Prostate gland (tissue), 2 donors: ENCODE results near the gene AP1M1. TPM values are rescaled to one million over a fixed set of nuclear protein-coding genes. Genes with fewer than 3 reads are reported as not detected.

Experiments
- DNase-seq: peaks from one replicate; pipeline ENCODE4 v3.0.0-alpha.2; 2019; ENCODE audit warnings: low spot score
- H3K27ac ChIP-seq, 2 donors: fragments of 200-600 bp; sonication (generic); 2 replicates each; pipeline ENCODE4 v1.5.1; 2017 to 2019
- H3K27me3 ChIP-seq: fragments of 200-600 bp; sonication (generic); replicated peaks from 2 replicates; pipeline ENCODE4 v1.5.1; 2019; ENCODE audit not compliant: insufficient read depth
- H3K36me3 ChIP-seq, 2 donors: fragments of 200-600 bp; sonication (generic); 1 replicate in 1 of 2; 2 replicates in 1 of 2; pipeline versions ENCODE4 v1.5.1 to v1.8.1; 2017 to 2019
- H3K4me1 ChIP-seq: fragments of 200-600 bp; sonication (generic); replicated peaks from 2 replicates; pipeline ENCODE4 v1.5.1; 2019
- H3K4me3 ChIP-seq, 2 donors: fragments of 200-600 bp; sonication (generic); 2 replicates each; pipeline ENCODE4 v1.5.1; 2017 to 2019
- H3K9me3 ChIP-seq: fragments of 200-600 bp; sonication (generic); 2 replicates; pipeline ENCODE4 v1.5.1; 2017
- POLR2A ChIP-seq: fragments of 450-650 bp; IDR thresholded peaks from one replicate; pipeline ENCODE4 v1.6.1; 2016; ENCODE audit warnings: antibody characterized with exemption, mild to moderate bottlenecking
- POLR2AphosphoS5 ChIP-seq: sonication (generic); formaldehyde crosslinking; IDR thresholded peaks from one replicate; pipeline ENCODE4 v1.6.1; 2017; ENCODE audit warnings: antibody characterized with exemption
- WGBS: methylation state at CpG from one replicate; pipeline ENCODE4 v1.1.5; 2018; 5-methylcytosine and 5-hydroxymethylcytosine counted together
- intact Hi-C: fragments of 100-400 bp; cut with DNase I; formaldehyde crosslinking; loops from one replicate; pipeline ENCODE4 v1.14.2; 2022
- total RNA-seq, 2 donors: library from RNA; depleted of rRNA; stranded (reverse); fragments of >200 nt; gene quantifications; one replicate each; pipeline ENCODE4 v1.1.0, GENCODE V29; 2016
- TF ChIP-seq, protein P1 (sequence below), 4 experiments: fragments of 200-600 bp in 2 of 4; fragments of 450-650 bp in 2 of 4; sonication (generic) in 2 of 4; IDR thresholded peaks; 1 replicate in 3 of 4; 2 replicates in 1 of 4; pipeline ENCODE4 v1.5.1; 2016 to 2019; ENCODE audit warnings: antibody characterized with exemption in 4 of 4, mild to moderate bottlenecking in 2 of 4, moderate library complexity in 2 of 4

Gene AP1M1
- total RNA-seq, 2 donors from 2014 or later: 45.9 to 130 TPM

GRCh38 chr19:16198370-16198651 lies 600 bp downstream of the AP1M1 start:
- peaks cover 20% of the 10 kb centered on the region for H3K4me1 ChIP-seq
- under 1% methylated on average over 18 of the region's 18 CpGs for WGBS
- no peak for TF ChIP-seq POLR2AphosphoS5
- TF ChIP-seq, protein P1, sequence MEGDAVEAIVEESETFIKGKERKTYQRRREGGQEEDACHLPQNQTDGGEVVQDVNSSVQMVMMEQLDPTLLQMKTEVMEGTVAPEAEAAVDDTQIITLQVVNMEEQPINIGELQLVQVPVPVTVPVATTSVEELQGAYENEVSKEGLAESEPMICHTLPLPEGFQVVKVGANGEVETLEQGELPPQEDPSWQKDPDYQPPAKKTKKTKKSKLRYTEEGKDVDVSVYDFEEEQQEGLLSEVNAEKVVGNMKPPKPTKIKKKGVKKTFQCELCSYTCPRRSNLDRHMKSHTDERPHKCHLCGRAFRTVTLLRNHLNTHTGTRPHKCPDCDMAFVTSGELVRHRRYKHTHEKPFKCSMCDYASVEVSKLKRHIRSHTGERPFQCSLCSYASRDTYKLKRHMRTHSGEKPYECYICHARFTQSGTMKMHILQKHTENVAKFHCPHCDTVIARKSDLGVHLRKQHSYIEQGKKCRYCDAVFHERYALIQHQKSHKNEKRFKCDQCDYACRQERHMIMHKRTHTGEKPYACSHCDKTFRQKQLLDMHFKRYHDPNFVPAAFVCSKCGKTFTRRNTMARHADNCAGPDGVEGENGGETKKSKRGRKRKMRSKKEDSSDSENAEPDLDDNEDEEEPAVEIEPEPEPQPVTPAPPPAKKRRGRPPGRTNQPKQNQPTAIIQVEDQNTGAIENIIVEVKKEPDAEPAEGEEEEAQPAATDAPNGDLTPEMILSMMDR (IDR thresholded peaks at IDR 0.05): no peak
- TF ChIP-seq POLR2A: no peak

GRCh38 chr19:16199275-16199932 lies 1.7 kb downstream of the AP1M1 start:
- no peak for DNase-seq
- no peak overlapping the region for H3K27ac ChIP-seq
- no peaks in the 10 kb centered on the region for H3K27me3 ChIP-seq
- H3K4me3 ChIP-seq: no peak overlapping the region
- no peaks in the 10 kb centered on the region for H3K9me3 ChIP-seq
- peaks cover 0 to 6% of the 10 kb centered on the region in 2 donors for H3K36me3 ChIP-seq
- H3K4me1 ChIP-seq: peaks cover 20% of the 10 kb centered on the region
- no peak for TF ChIP-seq POLR2A
- no peak for TF ChIP-seq POLR2AphosphoS5
- TF ChIP-seq, protein P1 (IDR thresholded peaks at IDR 0.05): no peak
- 81% methylated on average over 9 of the region's 9 CpGs for WGBS
- intact Hi-C loops: no loop called here

More at GRCh38 chr19:16198370-16198651, 600 bp downstream of the AP1M1 start:
- Histone ChIP-seq H3K9me3 (no peaks in the 10 kb centered on the region), H3K4me3 (peak overlapping the region; percentile 77 to 81), H3K36me3 (peaks cover 0 to 1% of the 10 kb centered on the region in 2 donors), H3K27ac (peak overlapping the region; percentile 34 to 50), H3K27me3 (no peaks in the 10 kb centered on the region)
- DNase-seq: no peak
- intact Hi-C loops: no loop called here

DNA sequence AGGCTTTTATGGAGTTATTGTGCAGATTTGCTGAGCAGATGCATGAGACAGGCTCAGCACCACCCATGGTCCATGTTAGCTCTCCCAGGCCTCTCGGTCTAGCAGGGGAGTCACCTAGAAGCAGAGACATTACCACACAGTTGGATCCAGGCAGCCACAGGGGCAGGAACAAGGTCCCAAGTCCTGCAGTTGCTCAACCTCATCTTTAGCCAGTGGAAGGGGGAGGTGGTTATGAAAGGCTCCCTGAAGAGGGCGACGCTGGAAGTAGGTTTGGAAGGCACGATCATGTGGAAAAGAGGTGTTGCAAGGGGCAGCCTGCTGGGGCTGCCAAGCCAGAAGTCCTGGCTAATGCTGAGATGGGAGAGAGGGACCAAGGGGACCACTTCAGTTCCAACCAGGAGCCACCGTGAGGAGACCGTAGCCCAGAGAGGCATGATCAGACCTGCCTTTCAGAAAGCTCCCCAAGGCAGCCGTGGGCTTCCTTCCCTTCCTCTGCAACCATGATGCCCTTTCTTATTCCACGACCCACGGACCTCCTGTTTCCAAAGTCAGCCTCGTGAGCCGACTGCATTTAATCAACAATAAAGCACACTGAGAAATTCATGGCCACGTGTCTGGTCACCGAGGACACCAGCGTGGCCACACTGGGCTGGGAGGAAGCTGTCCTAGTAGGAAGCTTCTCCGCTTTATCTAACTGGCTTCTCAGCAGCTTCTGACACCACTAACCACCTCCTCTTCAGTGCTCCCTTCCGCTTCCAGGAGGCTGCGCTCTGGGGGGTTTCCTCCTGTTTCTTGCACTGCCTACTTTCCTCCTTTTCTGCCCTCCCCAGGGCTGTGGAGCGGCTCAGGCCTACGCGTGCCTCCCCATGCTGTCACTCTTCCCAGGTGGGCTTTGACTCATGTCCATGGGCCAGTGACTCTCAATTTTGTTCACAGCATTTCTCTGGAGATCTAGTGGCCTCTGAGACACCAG lies 2.6 kb downstream of the AP1M1 start:
- WGBS: 79% methylated on average over 20 of the region's 20 CpGs
- intact Hi-C loops: no loop called here
- H3K27ac ChIP-seq: no peak overlapping the region
- H3K4me3 ChIP-seq: no peak overlapping the region
- peaks cover 20% of the 10 kb centered on the region for H3K4me1 ChIP-seq
- TF ChIP-seq POLR2A: no peak
- no peak for TF ChIP-seq POLR2AphosphoS5
- TF ChIP-seq, protein P1 (IDR thresholded peaks at IDR 0.05): no peak
- no peaks in the 10 kb centered on the region for H3K9me3 ChIP-seq
- DNase-seq: no peak
- peaks cover 0 to 6% of the 10 kb centered on the region in 2 donors for H3K36me3 ChIP-seq
- H3K27me3 ChIP-seq: no peaks in the 10 kb centered on the region

DNA sequence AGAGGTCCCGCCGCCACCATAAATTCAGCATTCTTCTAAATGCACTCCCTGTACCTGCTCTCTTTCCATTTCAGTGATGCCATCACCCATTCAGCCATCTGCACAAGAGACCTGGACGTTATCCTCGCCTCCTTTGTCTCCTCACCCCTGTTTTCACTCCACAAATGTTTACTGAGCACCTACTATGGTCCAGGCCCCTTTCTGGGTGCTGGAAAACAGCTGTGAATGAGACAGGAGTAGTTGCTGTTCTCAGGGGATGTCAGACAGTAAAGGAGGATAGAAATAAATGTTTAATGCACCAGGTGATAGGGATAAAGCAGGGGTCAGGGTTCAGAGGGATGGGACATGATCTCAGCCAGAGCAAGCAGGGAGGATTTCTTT lies 3.3 kb downstream of the AP1M1 start:
- intact Hi-C loops: no loop called here
- TF ChIP-seq, protein P1 (IDR thresholded peaks at IDR 0.05): no peak
- no peak for TF ChIP-seq POLR2A
- TF ChIP-seq POLR2AphosphoS5: no peak
- Histone ChIP-seq H3K9me3 (no peaks in the 10 kb centered on the region), H3K4me3 (no peak overlapping the region), H3K36me3 (peaks cover 0 to 6% of the 10 kb centered on the region in 2 donors), H3K4me1 (peaks cover 20% of the 10 kb centered on the region), H3K27me3 (no peaks in the 10 kb centered on the region), H3K27ac (no peak overlapping the region)
- 86% methylated on average over 4 of the region's 4 CpGs for WGBS
- no peak for DNase-seq
